Measurements from ENCODE around the gene ZBTB24. TPM values are rescaled to one million over a fixed set of nuclear protein-coding genes. Genes with fewer than 3 reads are reported as not detected.
"Not testable (repeated sequence)": the region's sequence is repeated elsewhere in the genome, so short reads cannot be mapped to it uniquely, and the experiment has no call there.

The ZBTB24 gene
- total RNA-seq, 1 donor from 2014 or later = 4.7 TPM

DNA sequence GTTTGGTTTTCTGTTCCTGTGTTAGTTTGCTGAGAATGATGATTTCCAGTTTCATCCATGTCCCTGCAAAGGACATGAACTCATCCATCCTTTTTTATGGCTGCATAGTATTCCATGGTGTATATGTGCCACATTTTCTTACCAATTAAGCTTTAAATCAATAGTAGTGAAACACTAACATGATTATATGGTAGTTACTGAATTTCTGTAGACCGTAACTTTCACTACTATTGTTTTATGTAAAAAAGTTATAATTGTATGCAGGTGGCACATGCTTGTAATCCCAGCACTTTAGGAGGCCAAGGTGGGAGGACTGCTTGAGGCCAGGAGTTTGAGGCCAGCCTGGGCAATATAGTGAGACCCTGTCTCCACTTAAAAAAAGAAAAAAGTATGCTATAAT, 21.8 kb downstream of the ZBTB24 start:
- H3K27me3 ChIP-seq (ENCODE audit: control insufficient read depth in 3 of 3, insufficient read depth in 3 of 3, low read length in 3 of 3); H3K27ac ChIP-seq (ENCODE audit: low read depth, low read length); H3K4me3 ChIP-seq (ENCODE audit: low read length in 3 of 3); H3K9me3 ChIP-seq (ENCODE audit: control insufficient read depth in 3 of 3, low read length in 3 of 3); H3K9ac ChIP-seq (ENCODE audit: low read depth in 1 of 3, low read length in 3 of 3): not testable (repeated sequence)
- H3K36me3 ChIP-seq (ENCODE audit: control insufficient read depth in 3 of 3, insufficient read depth in 3 of 3, low read length in 3 of 3) = peaks cover 13 to 16% (median 16%) of the 10 kb centered on the region in 3 donors
- peaks cover 14 to 31% (median 19%) of the 10 kb centered on the region in 3 donors for H3K4me1 ChIP-seq (ENCODE audit: control insufficient read depth in 3 of 3, insufficient read depth in 3 of 3, low read length in 3 of 3)

DNA sequence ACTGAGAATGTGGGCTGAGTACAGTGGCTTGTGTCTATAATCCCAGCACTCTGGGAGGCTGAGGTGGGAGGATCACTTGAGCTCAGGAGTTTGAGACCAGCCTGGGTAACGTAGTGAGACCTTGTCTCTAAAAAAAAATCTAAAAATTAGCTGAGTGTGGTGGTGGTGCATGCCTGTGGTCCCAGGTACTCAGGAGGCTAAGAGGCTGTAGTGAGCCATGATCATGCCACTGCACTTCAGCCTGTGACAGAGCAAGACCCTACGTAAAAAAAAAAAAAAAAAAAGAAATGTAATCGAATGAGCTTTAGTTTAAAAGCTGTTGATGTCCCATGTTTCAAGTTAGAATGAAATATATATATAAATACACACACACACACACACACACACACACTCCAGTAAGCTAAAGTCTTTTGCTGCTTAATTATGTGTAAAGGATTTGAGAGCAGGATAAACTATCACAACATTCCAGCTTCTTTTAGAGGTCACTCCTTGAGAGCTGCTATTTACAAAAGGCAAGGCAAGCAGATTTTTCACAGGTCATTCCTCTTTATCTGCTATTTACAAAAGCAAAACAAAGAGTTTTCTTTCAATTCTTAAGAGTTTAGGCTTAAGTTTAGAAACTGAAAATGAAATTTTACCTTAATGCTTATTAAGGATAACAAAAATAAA, 22.7 kb downstream of the ZBTB24 start:
- Histone ChIP-seq H3K9ac (ENCODE audit: low read depth in 1 of 3, low read length in 3 of 3) (no peak overlapping the region), H3K27ac (ENCODE audit: low read depth, low read length) (no peak overlapping the region), H3K36me3 (ENCODE audit: control insufficient read depth in 3 of 3, insufficient read depth in 3 of 3, low read length in 3 of 3) (peaks cover 5 to 8% (median 6%) of the 10 kb centered on the region in 3 donors), H3K27me3 (ENCODE audit: control insufficient read depth in 3 of 3, insufficient read depth in 3 of 3, low read length in 3 of 3) (no peaks in the 10 kb centered on the region), H3K9me3 (ENCODE audit: control insufficient read depth in 3 of 3, low read length in 3 of 3) (no peaks in the 10 kb centered on the region), H3K4me1 (ENCODE audit: control insufficient read depth in 3 of 3, insufficient read depth in 3 of 3, low read length in 3 of 3) (peaks cover 14 to 30% (median 18%) of the 10 kb centered on the region in 3 donors), H3K4me3 (ENCODE audit: low read length in 3 of 3) (no peak overlapping the region)

DNA sequence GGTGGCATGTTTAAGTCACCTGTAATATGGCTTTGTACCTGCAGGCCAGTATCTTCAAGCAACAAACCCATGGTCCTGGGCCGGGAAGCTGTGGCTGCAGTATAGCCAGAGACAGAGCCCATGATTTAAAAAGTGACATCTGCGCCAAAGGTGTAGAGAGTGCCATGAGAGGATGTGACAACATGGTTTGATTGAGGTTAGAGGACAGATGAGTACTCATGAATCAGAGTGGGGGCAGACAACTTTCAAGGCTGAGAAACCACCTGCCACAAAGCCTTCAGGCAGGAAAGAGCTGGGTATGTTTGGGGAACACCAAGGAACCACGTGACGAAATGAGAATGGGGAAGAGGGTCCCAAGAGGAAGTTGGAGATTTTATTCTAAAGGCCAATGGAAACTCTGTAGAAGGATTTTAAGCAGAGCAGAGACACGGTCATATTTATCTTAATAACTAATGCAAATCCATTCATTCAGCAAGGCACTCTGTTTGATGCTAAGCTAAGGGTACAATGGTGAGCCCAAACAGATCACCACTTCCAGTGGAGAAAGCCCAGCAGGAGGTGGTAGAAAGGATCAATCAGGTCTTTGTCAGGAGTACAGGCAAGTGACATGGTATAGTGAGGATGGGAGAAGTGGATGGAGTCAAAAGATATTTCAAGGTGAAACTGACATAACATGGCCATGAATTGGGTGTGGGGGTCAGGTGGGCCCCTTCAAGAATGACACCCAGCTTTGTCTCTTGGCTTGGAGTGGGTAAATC, 24.1 kb downstream of the ZBTB24 start:
- H3K27ac ChIP-seq (ENCODE audit: low read depth, low read length) = no peak overlapping the region
- no peaks in the 10 kb centered on the region for H3K27me3 ChIP-seq (ENCODE audit: control insufficient read depth in 3 of 3, insufficient read depth in 3 of 3, low read length in 3 of 3)
- no peak overlapping the region for H3K4me3 ChIP-seq (ENCODE audit: low read length in 3 of 3)
- H3K9ac ChIP-seq (ENCODE audit: low read depth in 1 of 3, low read length in 3 of 3) = no peak overlapping the region
- peaks cover 0 to 5% (median 4%) of the 10 kb centered on the region in 3 donors for H3K36me3 ChIP-seq (ENCODE audit: control insufficient read depth in 3 of 3, insufficient read depth in 3 of 3, low read length in 3 of 3)
- H3K9me3 ChIP-seq (ENCODE audit: control insufficient read depth in 3 of 3, low read length in 3 of 3) = no peaks in the 10 kb centered on the region
- peaks cover 21 to 39% (median 27%) of the 10 kb centered on the region in 3 donors for H3K4me1 ChIP-seq (ENCODE audit: control insufficient read depth in 3 of 3, insufficient read depth in 3 of 3, low read length in 3 of 3)

DNA sequence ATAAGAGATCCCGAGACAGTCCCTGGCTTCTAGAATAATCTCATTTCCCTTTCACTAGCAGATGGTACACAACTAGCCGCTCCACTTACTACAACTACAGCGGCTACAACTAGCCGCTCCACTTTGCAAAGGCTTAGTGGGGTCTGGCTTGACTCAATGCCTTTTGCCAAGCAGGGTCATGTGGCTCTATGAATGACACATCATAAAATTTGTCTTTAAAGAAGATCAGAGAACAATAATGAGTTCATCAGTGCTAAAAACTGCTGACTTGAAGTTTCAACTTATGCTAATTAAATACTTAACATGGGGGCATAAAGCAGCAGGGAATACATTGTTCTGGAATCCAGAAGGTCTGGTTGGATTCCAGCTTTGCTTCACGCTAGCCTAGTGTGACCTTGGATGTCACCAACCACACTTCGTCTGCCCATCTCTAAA, 25.4 kb downstream of the ZBTB24 start:
- Histone ChIP-seq H3K4me3 (ENCODE audit: low read length in 3 of 3) (peak overlapping the region in 2 of 3 donors; percentile 19 to 92), H3K36me3 (ENCODE audit: control insufficient read depth in 3 of 3, insufficient read depth in 3 of 3, low read length in 3 of 3) (peaks cover 0 to 4% (median 2%) of the 10 kb centered on the region in 3 donors), H3K27me3 (ENCODE audit: control insufficient read depth in 3 of 3, insufficient read depth in 3 of 3, low read length in 3 of 3) (no peaks in the 10 kb centered on the region), H3K9ac (ENCODE audit: low read depth in 1 of 3, low read length in 3 of 3) (no peak overlapping the region), H3K4me1 (ENCODE audit: control insufficient read depth in 3 of 3, insufficient read depth in 3 of 3, low read length in 3 of 3) (peaks cover 26 to 45% (median 29%) of the 10 kb centered on the region in 3 donors), H3K27ac (ENCODE audit: low read depth, low read length) (peak overlapping the region; percentile 63), H3K9me3 (ENCODE audit: control insufficient read depth in 3 of 3, low read length in 3 of 3) (no peaks in the 10 kb centered on the region)

DNA sequence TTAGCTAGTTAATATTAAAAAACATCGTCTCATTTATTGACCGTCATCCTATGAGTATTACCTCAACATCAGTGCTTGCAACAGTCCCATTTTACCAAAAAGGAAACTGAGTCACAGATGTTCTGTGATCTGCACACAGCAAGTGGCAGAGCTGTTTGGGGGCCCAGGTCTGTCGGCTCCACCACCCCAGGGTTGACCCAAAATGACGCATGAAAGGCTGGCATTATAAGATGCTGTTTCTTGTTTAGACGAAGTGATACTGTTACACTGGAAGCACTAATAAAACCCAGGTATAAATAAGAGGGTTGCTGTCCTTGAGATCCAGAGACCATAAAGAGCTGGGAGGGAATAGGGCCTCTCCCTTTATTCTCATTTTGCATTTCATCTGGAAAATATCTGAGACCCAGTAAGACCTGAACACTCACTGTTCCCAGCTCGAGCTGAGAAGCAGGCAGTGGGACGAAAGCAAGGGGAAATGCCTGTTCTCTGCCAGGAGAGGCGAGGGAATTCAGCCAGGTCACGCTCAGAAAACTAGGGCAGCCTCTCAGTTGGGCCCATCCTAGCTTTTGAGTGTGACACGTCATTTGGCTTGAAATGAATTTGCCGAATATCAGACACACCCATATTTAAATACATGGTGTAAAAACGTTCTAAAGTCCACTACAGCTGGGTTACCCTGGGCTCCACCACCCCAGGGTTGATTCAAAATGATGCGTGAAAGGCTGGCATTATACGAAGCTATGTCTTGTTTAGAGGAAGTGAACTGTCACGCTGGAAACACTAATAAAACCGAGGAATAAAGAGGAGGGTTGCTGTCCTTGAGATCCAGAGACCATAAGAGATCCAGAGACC, 26.1 kb downstream of the ZBTB24 start:
- H3K27ac ChIP-seq (ENCODE audit: low read depth, low read length) = peak overlapping the region; percentile 63
- H3K4me1 ChIP-seq (ENCODE audit: control insufficient read depth in 3 of 3, insufficient read depth in 3 of 3, low read length in 3 of 3) = peaks cover 26 to 45% (median 29%) of the 10 kb centered on the region in 3 donors
- H3K9ac ChIP-seq (ENCODE audit: low read depth in 1 of 3, low read length in 3 of 3) = peak overlapping the region in 2 of 3 donors; percentile 75 to 78
- H3K4me3 ChIP-seq (ENCODE audit: low read length in 3 of 3) = peak overlapping the region; percentile 71 to 92 (median 86)
- no peaks in the 10 kb centered on the region for H3K9me3 ChIP-seq (ENCODE audit: control insufficient read depth in 3 of 3, low read length in 3 of 3)
- H3K27me3 ChIP-seq (ENCODE audit: control insufficient read depth in 3 of 3, insufficient read depth in 3 of 3, low read length in 3 of 3) = no peaks in the 10 kb centered on the region
- H3K36me3 ChIP-seq (ENCODE audit: control insufficient read depth in 3 of 3, insufficient read depth in 3 of 3, low read length in 3 of 3) = peaks cover 0 to 5% (median 2%) of the 10 kb centered on the region in 3 donors

DNA sequence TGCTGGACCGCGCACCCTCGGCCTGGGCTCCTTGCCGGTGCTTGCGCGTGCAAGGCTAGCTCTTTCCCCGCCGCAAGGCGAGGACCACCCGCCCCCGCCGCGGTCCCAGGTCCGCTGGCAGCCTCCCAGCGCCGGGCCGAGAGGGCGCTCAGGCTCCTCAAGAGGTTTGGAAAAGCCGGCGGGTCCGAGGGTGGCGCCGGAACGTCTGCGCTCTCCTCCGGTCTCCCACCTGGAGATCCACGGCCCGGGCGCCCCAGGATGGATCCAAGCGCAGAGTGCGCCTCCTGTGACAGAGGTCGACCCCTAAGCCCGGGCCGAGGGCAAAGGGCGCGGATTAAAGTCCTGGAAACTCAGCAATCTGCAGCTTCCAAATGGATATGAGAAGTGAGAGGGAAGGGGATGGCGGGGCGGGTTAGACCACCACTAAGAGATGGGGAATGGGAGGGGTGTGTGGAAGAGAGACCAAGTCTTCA, 26.9 kb downstream of the ZBTB24 start:
- Histone ChIP-seq H3K27me3 (ENCODE audit: control insufficient read depth in 3 of 3, insufficient read depth in 3 of 3, low read length in 3 of 3) (no peaks in the 10 kb centered on the region), H3K36me3 (ENCODE audit: control insufficient read depth in 3 of 3, insufficient read depth in 3 of 3, low read length in 3 of 3) (peaks cover 0 to 6% (median 4%) of the 10 kb centered on the region in 3 donors), H3K9ac (ENCODE audit: low read depth in 1 of 3, low read length in 3 of 3) (peak overlapping the region; percentile 61 to 78 (median 75)), H3K4me1 (ENCODE audit: control insufficient read depth in 3 of 3, insufficient read depth in 3 of 3, low read length in 3 of 3) (peaks cover 26 to 45% (median 29%) of the 10 kb centered on the region in 3 donors), H3K27ac (ENCODE audit: low read depth, low read length) (peak overlapping the region; percentile 63), H3K9me3 (ENCODE audit: control insufficient read depth in 3 of 3, low read length in 3 of 3) (no peaks in the 10 kb centered on the region), H3K4me3 (ENCODE audit: low read length in 3 of 3) (peak overlapping the region; percentile 71 to 92 (median 86))

DNA sequence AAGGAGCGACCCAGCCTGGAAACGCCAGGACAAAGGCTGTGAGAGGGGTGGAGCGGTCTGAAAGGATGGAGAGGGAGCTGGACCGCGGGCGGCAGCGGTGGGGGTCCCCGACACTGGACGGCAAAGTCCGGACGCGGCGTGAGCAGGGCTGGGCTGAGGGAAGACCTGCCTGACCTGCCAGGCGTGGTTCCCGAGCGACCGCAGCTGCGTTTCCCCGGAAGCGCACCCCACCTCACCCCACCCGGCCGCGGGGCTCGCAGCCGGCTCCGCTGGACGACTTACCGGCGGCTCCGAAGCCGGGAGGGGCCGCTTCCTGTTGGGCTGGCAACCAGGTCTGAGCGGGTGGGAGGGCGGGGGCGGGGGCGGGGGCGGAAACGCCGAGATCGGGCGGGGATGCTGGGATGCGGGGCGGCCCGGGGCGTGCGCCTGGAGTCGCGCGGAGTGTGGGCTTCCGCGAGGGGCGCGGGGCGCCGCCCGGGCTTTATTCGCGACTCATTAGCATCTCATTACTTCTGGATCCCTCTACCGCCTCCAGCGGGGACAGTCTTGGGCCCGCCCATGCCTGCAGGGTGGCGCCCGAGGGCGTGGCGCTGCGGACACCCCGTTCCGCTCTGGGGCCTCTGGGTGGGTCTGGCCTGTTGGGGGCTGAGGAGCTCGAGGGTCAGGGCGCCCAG, 27.4 kb downstream of the ZBTB24 start, which contains the start of gene MICAL1:
Gene MICAL1, minus strand, starts transcription at position 336 of the 674 bp plus-strand sequence. CDS start 1,576 bp downstream, outside the sequence.
- H3K9me3 ChIP-seq (ENCODE audit: control insufficient read depth in 3 of 3, low read length in 3 of 3) = no peaks in the 10 kb centered on the region
- peak within 1 kb of the TSS; percentile 63 for H3K27ac ChIP-seq (ENCODE audit: low read depth, low read length)
- H3K4me1 ChIP-seq (ENCODE audit: control insufficient read depth in 3 of 3, insufficient read depth in 3 of 3, low read length in 3 of 3) = peaks cover 26 to 45% (median 29%) of the 10 kb centered on the region in 3 donors

DNA sequence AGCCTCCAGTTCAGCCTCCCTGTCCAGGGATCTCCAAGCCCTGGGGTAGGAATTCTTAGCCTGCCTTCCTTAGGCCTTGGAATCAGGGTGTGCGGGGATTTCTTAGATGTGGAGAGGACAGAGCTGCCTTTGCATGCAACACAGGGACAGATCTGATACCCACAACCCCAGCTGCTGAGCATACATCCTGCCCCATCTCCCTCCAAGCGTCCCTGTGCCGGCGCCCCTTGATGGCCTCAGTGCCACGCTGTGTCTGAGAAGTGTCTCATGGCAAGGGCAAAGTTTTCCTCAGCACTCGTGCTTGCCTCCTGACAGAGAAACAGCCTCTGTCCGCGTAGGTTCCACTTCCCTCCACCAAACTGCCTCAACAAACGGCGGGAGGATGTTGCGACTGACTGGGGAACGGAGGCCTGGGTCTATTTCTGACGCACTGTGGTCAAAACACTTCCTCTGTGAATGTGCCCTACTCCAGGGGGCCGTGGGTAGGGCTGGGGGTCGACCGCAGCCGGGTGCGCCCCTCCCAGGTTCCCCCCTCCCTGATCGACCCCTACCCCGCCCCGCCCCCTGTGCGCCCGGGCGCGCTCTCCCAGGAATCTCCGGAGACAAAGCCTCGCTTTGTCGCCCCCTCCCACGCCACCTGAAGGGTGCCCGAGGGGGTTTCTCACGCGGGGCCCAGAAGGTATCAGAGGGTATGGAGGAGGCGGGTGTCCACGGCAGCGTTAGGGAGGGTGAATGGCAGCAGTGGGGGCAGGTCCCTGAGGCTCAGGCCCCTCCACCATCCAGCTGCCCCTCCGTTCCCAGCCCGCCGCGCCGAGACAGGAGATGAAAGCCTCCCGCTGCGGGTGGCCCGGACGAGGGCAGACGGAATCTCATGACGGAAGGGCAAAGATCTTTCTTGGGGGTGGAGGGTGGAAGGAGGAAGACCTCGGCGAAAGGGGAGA, 28.3 kb downstream of the ZBTB24 start:
- Histone ChIP-seq H3K36me3 (ENCODE audit: control insufficient read depth in 3 of 3, insufficient read depth in 3 of 3, low read length in 3 of 3) (peaks cover 0 to 6% (median 4%) of the 10 kb centered on the region in 3 donors), H3K4me1 (ENCODE audit: control insufficient read depth in 3 of 3, insufficient read depth in 3 of 3, low read length in 3 of 3) (peaks cover 26 to 45% (median 29%) of the 10 kb centered on the region in 3 donors), H3K4me3 (ENCODE audit: low read length in 3 of 3) (peak overlapping the region; percentile 81 to 92 (median 86)), H3K27ac (ENCODE audit: low read depth, low read length) (peak overlapping the region; percentile 60), H3K9ac (ENCODE audit: low read depth in 1 of 3, low read length in 3 of 3) (peak overlapping the region; percentile 67 to 82 (median 77)), H3K27me3 (ENCODE audit: control insufficient read depth in 3 of 3, insufficient read depth in 3 of 3, low read length in 3 of 3) (no peaks in the 10 kb centered on the region), H3K9me3 (ENCODE audit: control insufficient read depth in 3 of 3, low read length in 3 of 3) (no peaks in the 10 kb centered on the region)

More for the DNA sequence above, 27.4 kb downstream of the ZBTB24 start, which contains the start of gene MICAL1:
- Histone ChIP-seq H3K36me3 (ENCODE audit: control insufficient read depth in 3 of 3, insufficient read depth in 3 of 3, low read length in 3 of 3) (peaks cover 0 to 6% (median 4%) of the 10 kb centered on the region in 3 donors), H3K4me3 (ENCODE audit: low read length in 3 of 3) (peak within 1 kb of the TSS; percentile 81 to 92 (median 86)), H3K9ac (ENCODE audit: low read depth in 1 of 3, low read length in 3 of 3) (peak within 1 kb of the TSS; percentile 75 to 82 (median 77)), H3K27me3 (ENCODE audit: control insufficient read depth in 3 of 3, insufficient read depth in 3 of 3, low read length in 3 of 3) (no peaks in the 10 kb centered on the region)
